T-helper 2 cell treated with Interferon-gamma antibody and Interleukin-4, amounts not matched to agents 5 μg/mL and 100 μg/mL, for 36 hours (primary cell): Measurements from ENCODE around the gene HADHA.
"Not testable (repeated sequence)": the region's sequence is repeated elsewhere in the genome, so short reads cannot be mapped to it uniquely, and the experiment has no call there.

Experiments
- DNase-seq: peaks from one replicate; pipeline ENCODE4 v3.0.0; 2021; ENCODE audit warnings: low spot score
- H3K27ac Mint-ChIP-seq: one replicate; pipeline ENCODE4 v1.8.0; 2021; ENCODE audit warnings: mild to moderate bottlenecking, mixed read lengths
- H3K27me3 Mint-ChIP-seq: one replicate; pipeline ENCODE4 v1.8.0; 2021; ENCODE audit warnings: low read depth, mixed read lengths
- H3K36me3 Mint-ChIP-seq: one replicate; pipeline ENCODE4 v1.8.0; 2021; ENCODE audit warnings: low read depth, mixed read lengths
- H3K4me1 Mint-ChIP-seq: one replicate; pipeline ENCODE4 v1.8.0; 2021; ENCODE audit warnings: low read depth, mixed read lengths
- H3K4me3 Mint-ChIP-seq: one replicate; pipeline ENCODE4 v1.8.0; 2022; ENCODE audit warnings: mild to moderate bottlenecking, moderate library complexity, mixed read lengths
- H3K9me3 Mint-ChIP-seq: one replicate; pipeline ENCODE4 v1.8.0; 2021; ENCODE audit warnings: mixed read lengths

The HADHA gene

GRCh38 chr2:26268670-26269385 lies 24.4 kb upstream of the HADHA start:
- DNase-seq, H3K4me3 Mint-ChIP-seq, H3K36me3 Mint-ChIP-seq, H3K27me3 Mint-ChIP-seq, H3K27ac Mint-ChIP-seq, H3K9me3 Mint-ChIP-seq, H3K4me1 Mint-ChIP-seq: not testable (repeated sequence)

DNA sequence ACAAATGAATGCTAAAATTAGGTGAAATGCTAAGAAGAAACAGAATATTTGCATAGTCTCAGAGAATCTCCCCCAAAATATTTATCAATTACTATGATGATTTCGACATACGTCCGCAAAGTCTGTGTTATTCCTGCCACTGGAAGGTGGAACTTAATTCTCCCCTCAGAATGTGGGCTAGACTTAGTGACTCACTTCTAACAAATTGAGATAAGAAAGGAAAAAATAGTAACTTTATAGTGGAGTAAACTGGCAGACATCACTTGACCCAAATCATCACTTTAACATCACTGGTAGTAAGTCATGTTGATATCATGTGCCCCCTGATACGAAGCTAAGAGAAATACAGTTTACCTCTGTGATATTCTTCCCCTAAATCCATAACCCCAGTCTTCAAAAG lies 23.8 kb upstream of the HADHA start:
- Mint-ChIP-seq H3K4me3 (no peak overlapping the region), H3K27me3 (no peaks in the 10 kb centered on the region), H3K4me1 (peaks cover 5% of the 10 kb centered on the region), H3K27ac (no peak overlapping the region), H3K9me3 (no peaks in the 10 kb centered on the region), H3K36me3 (peaks cover 9% of the 10 kb centered on the region)
- DNase-seq: no peak

- H3K27me3 Mint-ChIP-seq, DNase-seq, H3K27ac Mint-ChIP-seq, H3K4me1 Mint-ChIP-seq, H3K4me3 Mint-ChIP-seq, H3K9me3 Mint-ChIP-seq: not testable (repeated sequence)
- peaks cover 18% of the 10 kb centered on the region for H3K36me3 Mint-ChIP-seq
Observed at GRCh38 chr2:26258836-26259235, 14.4 kb upstream of the HADHA start.

GRCh38 chr2:26255759-26256384 lies 11.4 kb upstream of the HADHA start:
- H3K27ac Mint-ChIP-seq: no peak overlapping the region

GRCh38 chr2:26251893-26252292 lies 7.5 kb upstream of the HADHA start:
- Mint-ChIP-seq H3K36me3 (peaks cover 11% of the 10 kb centered on the region), H3K27me3 (no peaks in the 10 kb centered on the region), H3K4me3 (no peak overlapping the region), H3K9me3 (no peaks in the 10 kb centered on the region), H3K27ac (no peak overlapping the region), H3K4me1 (peaks cover 28% of the 10 kb centered on the region)
- DNase-seq: no peak

More at GRCh38 chr2:26255759-26256384, 11.4 kb upstream of the HADHA start:
- no peak overlapping the region for H3K4me3 Mint-ChIP-seq
- H3K9me3 Mint-ChIP-seq: no peaks in the 10 kb centered on the region
- DNase-seq: no peak
- peaks cover 18% of the 10 kb centered on the region for H3K36me3 Mint-ChIP-seq
- peaks cover 18% of the 10 kb centered on the region for H3K4me1 Mint-ChIP-seq
- H3K27me3 Mint-ChIP-seq: no peaks in the 10 kb centered on the region

- Mint-ChIP-seq H3K27ac (no peak overlapping the region), H3K4me1 (peaks cover 40% of the 10 kb centered on the region), H3K27me3 (no peaks in the 10 kb centered on the region), H3K4me3 (no peak overlapping the region), H3K36me3 (peaks cover 8% of the 10 kb centered on the region), H3K9me3 (no peaks in the 10 kb centered on the region)
- DNase-seq: no peak
Observed at GRCh38 chr2:26249625-26250024, 5.2 kb upstream of the HADHA start.

DNA sequence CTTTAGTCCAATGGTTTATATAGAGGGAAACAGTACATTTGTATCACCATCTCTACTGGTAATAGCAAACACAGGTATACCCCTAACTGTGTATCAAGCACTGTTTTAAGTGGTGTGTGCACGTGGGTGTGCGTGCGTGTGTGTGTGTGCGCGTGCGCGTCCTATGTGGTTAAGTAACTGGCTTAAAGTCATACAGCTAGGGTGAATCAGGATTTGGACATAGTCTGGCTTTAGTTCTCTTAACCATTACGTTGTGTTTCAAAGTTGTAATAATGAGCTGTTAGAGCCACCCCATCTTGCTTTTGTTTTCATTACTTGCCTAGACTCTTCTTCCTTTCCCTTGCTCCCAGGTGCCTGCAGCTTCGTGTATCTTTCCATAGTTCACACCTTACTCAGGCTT lies 2.4 kb upstream of the HADHA start:
- Mint-ChIP-seq H3K27ac (peak overlapping the region; percentile 55), H3K4me3 (peak overlapping the region; percentile 96), H3K36me3 (peaks cover 4% of the 10 kb centered on the region), H3K4me1 (peaks cover 40% of the 10 kb centered on the region), H3K27me3 (no peaks in the 10 kb centered on the region), H3K9me3 (no peaks in the 10 kb centered on the region)
- peak; percentile 46 for DNase-seq

DNA sequence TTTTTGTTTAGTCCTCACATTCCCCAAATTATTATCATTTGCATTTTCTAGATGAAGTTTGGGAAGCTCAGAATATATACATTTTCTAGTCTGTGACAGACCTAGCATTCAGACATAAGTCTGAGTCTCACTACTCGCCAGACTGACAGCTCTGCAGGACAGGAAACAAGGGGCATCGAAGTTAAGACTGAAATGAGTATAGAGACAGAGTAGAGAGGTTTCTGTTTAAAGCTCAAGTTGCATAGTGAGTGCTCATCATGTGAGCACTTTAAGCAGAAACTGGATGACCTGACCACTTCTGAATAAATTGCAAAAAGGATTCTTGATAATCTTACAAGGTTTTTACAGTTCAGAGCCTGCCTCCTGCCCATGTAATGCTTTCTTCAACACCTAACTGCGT lies 1.4 kb upstream of the HADHA start:
- H3K4me1 Mint-ChIP-seq: peaks cover 40% of the 10 kb centered on the region
- H3K4me3 Mint-ChIP-seq: peak overlapping the region; percentile 96
- H3K27me3 Mint-ChIP-seq: no peaks in the 10 kb centered on the region
- H3K27ac Mint-ChIP-seq: peak overlapping the region; percentile 96
- no peaks in the 10 kb centered on the region for H3K9me3 Mint-ChIP-seq
- peak; percentile 23 for DNase-seq
- H3K36me3 Mint-ChIP-seq: peaks cover 4% of the 10 kb centered on the region

DNA sequence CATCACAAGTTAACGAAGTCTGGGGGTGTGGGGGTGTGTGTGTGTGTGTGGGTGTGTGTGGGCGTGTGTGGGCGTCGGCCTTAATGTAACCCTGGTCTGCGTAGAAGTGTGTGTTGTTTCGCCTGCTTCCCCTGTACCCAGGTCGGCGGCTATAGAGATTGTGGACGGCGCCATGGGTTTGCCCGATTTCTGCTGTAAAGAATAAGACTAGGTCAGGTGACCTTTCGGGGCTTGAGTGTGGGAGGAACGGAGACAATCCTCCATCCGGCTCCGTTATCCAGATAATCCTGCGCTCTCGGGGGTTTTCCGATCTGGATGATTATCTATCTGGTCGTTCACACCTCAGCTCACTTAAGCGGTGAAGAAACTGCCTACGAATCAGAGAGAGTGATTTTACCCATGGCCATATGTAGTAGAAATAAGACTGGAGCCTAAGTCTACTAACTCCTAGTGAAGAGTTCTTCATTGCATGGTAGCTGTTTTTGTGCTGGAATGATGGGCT lies 850 bp upstream of the HADHA start:
- H3K36me3 Mint-ChIP-seq: peaks cover 3% of the 10 kb centered on the region
- H3K4me3 Mint-ChIP-seq: peak overlapping the region; percentile 96
- H3K27ac Mint-ChIP-seq: peak overlapping the region; percentile 96
- peaks cover 44% of the 10 kb centered on the region for H3K4me1 Mint-ChIP-seq
- DNase-seq: peak; percentile 78
- H3K27me3 Mint-ChIP-seq: no peaks in the 10 kb centered on the region
- H3K9me3 Mint-ChIP-seq: no peaks in the 10 kb centered on the region

GRCh38 chr2:26243470-26244308 lies 743 bp downstream of the HADHA start:
- H3K36me3 Mint-ChIP-seq: peaks cover 3% of the 10 kb centered on the region
- H3K4me3 Mint-ChIP-seq: peak overlapping the region; percentile 96
- H3K27ac Mint-ChIP-seq: peak overlapping the region; percentile 96
- H3K9me3 Mint-ChIP-seq: no peaks in the 10 kb centered on the region
- peaks cover 51% of the 10 kb centered on the region for H3K4me1 Mint-ChIP-seq
- no peaks in the 10 kb centered on the region for H3K27me3 Mint-ChIP-seq
- no peak for DNase-seq

DNA sequence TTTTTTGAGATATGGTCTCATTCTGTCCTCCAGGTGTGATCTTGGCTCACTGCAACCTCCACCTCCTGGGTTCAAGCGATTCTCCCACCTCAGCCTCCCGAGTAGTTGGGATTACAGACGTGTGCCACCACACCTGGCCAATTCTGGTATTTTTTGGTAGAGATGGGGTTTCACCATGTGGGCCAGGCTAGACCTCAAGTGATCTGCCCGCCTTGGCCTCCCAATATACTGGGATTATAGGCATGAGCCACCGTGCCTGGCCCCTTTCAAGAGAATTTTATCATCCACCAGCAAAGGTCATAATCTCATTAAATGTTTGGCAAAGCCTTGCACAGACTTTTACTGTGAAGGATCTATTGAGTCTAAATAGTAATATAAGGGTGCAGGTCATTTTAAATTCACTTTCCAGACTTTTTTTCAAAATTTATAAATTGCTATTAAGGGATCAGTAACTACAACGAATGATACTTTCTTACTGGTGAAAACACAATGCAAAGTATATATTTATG lies 2.5 kb downstream of the HADHA start:
- no peak for DNase-seq
- Mint-ChIP-seq H3K9me3 (no peaks in the 10 kb centered on the region), H3K4me1 (peaks cover 43% of the 10 kb centered on the region), H3K27ac (peak overlapping the region; percentile 67), H3K4me3 (peak overlapping the region; percentile 67), H3K36me3 (peaks cover 7% of the 10 kb centered on the region), H3K27me3 (no peaks in the 10 kb centered on the region)

DNA sequence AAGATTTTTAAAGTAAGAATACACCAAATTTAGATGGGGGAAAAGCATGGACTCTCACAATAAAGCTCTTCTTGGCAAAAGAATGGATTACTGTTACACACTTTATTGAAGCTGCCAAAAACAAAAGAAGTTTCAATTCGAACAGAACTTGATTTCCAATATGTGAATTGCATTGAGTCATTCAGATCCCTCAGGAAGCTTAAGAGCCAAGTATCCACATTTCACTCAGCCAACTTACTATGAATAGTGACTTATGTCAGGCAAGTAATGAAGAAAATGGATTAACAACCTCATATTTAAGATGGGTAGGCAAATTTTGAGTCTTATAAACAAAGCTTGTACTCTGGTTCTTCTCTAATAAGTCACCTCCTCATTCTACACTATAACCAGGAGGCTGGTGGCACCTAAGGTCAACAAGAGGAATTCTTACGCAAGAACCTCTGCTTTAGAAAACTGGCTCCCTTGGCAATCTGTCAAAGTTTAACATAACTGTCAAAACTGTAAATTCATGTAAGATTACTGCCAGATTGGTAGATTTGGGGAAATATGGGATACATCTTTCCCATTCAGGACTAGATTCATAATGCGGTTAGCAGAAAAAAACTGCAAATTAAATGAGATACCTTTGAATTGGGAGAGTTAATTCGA lies 6.0 kb downstream of the HADHA start:
- no peak for DNase-seq
- H3K36me3 Mint-ChIP-seq: peaks cover 12% of the 10 kb centered on the region
- peaks cover 28% of the 10 kb centered on the region for H3K4me1 Mint-ChIP-seq
- H3K27ac Mint-ChIP-seq: no peak overlapping the region
- no peaks in the 10 kb centered on the region for H3K27me3 Mint-ChIP-seq
- H3K9me3 Mint-ChIP-seq: no peaks in the 10 kb centered on the region
- no peak overlapping the region for H3K4me3 Mint-ChIP-seq

DNA sequence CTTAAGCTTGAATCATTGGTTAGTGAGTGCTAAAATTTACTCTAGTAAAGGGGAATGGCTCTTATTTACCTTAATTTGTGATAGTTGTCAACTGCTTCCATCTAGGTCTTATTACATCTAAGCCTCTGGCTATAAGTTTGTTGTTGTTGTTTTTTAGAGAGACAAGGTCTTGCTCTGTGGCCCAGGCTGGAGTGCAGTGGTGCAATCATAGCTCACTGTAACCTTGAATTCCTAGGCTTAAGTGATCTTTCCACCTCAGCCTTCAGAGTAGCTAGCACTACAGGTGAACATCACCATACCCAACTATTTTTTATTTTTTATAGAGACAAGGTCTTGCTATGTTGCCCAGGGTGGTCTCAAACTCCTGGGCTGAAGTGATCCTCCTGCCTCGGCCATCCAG lies 6.6 kb downstream of the HADHA start:
- Mint-ChIP-seq H3K27me3 (no peaks in the 10 kb centered on the region), H3K36me3 (peaks cover 16% of the 10 kb centered on the region), H3K9me3 (no peaks in the 10 kb centered on the region), H3K4me3 (no peak overlapping the region), H3K27ac (no peak overlapping the region), H3K4me1 (peaks cover 25% of the 10 kb centered on the region)
- DNase-seq: no peak
